ENCODE measurements around the gene SAMD4A.

Gene SAMD4A

DNA sequence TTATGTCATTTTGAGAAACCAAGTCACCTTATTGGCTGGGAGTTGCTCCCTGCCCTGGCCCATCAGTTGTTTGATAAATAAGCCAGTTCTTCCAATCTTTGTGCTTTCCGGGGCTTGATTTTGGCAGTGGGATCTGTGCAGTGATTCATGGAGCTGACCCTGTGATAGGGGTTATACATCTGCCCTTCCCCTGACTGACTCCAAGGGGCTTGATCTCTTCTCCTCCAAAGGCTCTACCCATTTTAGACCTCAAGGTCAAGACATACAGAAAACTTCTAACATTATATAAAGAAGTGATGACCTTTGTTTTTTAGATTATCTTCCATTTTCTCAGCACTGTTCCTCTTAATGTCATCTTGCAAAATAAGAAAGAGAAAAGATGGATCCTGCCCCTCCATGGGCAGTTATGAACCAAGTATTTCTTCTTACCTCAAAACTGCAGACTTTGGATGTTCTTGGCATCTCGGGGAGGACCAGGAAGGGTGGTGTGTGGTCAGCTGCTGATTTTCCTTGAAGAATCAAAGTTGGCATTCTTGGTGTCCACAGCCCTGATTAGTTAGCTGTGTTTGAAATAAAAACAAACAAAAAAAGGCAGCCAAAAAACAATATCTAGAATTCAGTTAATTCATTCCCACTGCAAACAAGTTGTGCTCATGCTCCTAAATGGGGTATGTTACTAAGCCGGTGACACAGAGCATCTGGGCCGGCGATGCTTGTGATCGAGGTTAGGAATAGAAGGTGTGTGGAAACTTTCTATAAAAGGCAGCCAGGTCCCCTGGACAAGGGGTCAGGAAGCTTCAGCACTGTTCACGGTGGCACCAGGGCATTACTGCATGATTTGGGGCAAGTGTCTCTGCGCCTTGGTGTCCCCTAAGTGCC lies 120.2 kb downstream of the SAMD4A start:
- no peak for DNase-seq

- DNase-seq = no peak
These were observed 120.8 kb downstream of the SAMD4A start for GRCh38 chr14:54687750-54688119.

DNA sequence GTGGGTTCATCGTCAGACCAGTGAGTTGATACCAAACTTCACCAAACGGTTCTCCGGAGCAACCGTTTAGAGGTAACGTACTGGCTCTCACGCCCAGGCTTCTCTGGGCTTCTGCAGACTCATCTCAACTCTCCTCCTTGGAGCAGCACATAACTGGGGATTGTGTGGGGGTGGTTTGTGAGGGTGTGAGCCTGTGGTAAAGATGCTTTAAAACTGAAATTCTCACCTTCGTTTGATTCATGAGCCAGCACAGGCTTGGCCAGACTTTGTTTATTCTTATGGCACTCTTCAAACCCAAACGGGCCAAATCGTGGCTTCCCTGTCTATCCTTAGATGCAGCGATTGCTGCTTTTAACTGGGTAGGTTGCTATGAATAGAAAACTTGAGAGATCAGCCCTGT lies 121.3 kb downstream of the SAMD4A start:
- no peak for DNase-seq

DNA sequence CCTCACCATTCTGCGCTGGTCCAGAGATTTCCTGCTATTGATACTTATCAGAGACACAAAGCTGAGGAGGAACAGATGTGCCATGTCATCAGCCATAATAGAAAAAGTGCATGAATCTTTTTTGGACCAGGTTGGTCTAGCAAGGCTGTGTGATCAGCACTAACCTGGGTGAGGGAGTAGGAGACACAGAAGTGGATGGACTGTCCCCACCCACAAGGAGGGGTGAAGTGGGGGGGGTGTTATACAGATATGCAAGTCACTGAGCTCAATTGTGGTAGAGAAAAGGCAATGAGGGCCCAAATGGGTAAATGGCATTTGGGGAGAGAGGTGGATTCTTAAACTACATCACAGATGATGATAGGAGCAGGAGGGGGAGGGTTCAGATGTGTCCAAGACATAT lies 123.0 kb downstream of the SAMD4A start:
- no peak for DNase-seq

- no peak for DNase-seq
These were observed 124.0 kb downstream of the SAMD4A start for GRCh38 chr14:54690887-54691286.

DNA sequence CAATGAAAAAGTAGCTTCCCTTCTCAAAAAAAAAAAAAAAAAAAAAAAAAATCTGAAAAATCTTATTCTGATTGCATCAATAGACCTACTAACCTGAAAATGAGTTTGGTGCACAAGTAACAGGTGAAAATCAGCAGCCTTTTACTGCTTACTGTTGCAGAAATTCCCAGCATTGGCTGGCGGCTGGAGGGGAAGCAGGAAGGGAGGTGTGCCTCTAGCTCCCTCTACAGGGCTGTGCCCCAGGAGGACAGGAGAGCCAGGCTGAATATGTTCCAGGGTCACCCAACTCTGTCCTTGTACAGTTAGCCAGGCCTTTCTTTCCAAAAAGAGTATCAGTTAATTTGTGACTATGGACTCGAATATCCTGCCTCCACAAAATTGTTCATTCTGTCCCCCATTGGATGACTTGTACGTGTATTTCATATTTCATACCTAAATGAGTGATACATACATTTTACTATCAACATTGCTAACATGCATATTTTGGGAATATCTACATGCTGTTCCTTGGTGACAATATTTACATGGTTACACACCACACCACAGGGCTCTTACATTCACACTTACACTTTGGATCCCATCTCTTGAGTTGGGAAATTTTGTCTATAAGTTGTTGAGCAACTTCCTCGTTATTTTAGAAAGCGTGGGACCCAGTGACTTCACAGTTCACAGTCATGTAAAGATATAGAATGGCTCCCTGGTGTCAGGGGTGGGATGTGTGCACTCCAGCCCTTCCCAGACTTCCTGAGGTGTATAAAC lies 124.8 kb downstream of the SAMD4A start:
- DNase-seq = peak; percentile 48

GRCh38 chr14:54692284-54692772 lies 125.4 kb downstream of the SAMD4A start:
- no peak for DNase-seq

DNA sequence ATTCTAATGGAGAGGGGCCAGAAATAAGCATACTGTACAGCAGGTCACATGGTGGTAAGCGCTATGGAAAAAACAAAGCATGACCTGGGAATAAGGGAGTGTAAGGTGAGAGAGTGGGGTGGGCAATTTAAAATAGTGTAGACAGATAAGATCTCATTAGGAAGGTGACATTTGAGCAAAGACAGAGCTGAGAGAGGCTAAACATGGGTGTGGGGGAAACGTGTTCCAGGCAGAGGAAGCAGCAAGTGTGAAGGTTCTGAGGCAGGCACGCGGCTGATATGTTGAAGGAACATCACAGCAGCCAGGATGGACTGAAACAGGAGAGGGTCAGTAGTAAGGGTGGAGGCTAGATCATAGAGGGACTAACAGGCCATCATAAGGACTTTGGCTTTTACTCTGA lies 126.8 kb downstream of the SAMD4A start:
- DNase-seq = no peak

- no peak for DNase-seq
These were observed 128.3 kb downstream of the SAMD4A start for GRCh38 chr14:54695196-54695595.

GRCh38 chr14:54697001-54697400 lies 130.1 kb downstream of the SAMD4A start:
- no peak for DNase-seq

- DNase-seq = no peak
These were observed 130.9 kb downstream of the SAMD4A start for GRCh38 chr14:54697803-54698202.

DNA sequence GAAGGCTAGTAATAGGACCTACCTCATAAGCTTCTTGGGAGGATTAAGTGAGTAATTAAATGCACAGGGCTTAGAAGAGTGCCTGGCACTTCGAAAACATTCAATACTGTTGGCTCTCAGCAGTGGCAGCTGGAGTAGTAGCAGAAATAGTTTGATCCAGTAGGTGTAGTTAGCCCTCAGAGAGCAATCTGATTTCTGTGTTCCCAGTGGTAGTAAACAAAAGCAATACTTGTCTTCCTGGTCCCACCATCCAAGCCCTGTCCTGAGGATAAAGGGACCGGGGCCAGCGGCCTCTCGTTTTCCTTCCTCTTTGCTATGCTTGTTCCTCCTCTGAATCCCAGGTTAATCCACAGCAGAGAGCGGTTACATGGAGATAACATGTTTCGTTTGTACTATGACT lies 131.6 kb downstream of the SAMD4A start:
- no peak for DNase-seq

DNA sequence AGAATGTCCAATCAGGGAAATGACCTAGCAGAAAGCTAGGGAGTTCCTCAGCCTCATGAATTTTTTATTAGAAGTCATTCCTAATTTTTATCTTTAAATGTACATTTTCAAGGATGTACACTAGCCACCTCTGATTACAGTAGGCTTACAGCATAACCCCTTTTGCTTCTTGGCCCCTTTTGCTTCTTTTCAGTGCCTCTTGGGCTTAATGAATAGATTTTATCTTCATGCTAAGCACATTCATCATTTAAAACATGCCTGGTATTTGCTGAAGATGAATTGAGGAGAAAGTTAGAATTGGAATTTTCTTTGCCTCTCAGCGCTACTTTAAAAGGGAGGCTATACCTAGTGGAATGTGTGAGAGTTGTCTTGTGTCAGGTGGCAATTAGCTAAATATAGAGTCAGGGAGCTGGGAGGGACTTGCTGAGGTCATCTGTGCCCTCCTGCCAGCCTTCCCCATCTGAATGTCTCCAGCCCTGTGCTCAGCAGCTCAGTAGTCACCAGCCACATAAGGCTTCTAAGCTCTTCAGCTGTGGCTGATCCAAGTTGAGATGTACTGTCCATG lies 132.1 kb downstream of the SAMD4A start:
- DNase-seq = no peak

- DNase-seq = no peak
These were observed 132.8 kb downstream of the SAMD4A start for GRCh38 chr14:54699735-54700134.

DNA sequence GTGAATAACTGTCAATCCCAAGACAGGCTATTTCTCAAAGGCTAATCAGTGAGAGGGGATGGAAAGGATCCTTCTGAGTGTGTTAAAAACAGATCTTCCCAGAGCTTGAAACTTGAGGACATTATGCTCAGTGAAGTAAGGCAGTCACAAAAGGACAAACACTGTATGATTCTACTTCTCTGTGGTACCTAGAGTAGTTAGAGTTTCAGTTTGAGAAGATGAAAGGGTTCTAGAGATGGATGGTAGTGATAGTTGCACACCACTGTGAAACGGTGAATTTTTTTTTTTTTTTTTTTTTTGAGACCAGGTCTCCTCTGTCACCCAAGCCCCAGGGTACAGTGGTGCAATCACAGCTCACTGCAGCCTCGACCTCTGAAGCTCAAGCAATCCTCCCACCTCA lies 133.8 kb downstream of the SAMD4A start:
- DNase-seq = no peak

DNA sequence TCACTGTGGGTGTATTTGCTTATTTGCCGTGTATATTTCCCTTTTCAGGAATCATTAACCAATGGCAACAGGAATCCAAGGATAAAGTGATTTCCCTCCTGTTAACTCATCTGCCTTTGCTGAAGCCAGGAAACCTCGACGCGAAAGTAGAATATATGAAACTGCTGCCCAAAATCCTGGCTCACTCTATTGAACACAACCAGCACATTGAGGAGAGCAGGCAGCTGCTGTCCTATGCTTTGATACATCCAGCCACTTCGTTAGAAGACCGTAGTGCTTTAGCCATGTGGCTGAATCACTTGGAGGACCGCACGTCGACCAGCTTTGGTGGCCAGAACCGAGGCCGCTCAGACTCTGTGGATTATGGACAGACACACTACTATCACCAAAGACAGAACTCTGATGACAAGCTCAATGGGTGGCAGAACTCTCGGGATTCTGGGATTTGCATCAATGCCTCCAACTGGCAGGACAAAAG lies 135.1 kb downstream of the SAMD4A start:
- no peak for DNase-seq

DNA sequence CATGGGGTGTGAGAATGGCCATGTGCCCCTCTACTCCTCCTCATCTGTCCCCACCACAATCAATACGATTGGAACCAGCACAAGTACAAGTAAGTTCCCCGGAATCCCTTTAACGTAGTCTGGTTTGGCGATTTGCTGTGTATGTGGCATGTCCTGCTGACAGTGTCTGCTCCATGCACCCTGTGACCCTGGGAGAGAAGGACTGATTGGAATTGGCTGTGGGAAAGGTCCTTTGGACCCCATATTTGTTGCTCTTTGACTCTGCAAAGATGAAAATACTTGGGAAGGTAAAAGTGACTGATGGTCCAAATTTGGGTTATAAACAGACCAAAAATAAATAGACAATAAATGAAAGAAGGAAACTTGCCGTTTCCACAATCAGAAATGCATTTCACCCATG lies 135.6 kb downstream of the SAMD4A start:
- DNase-seq = no peak

DNA sequence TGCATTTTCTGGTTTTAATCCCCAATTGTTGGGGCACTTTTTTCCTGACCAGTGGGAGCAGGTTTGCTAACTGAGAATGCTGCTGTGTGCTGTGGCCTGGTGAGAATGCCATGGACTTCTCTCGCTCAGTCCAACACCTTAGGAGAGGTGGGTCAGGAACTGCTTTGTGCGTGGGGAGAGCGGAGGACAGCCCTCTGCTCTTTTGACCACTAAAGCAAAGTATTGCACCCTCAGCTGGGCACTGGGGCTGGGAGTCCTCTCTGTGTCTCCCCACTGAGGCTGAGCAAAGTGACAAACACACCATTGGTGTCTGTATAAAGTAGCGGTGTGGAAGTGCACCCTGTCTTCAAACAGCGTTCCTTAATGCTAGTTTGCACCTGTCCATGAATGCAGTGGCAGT lies 136.2 kb downstream of the SAMD4A start:
- DNase-seq = no peak

GRCh38 chr14:54703724-54704123 lies 136.8 kb downstream of the SAMD4A start:
- no peak for DNase-seq

- no peak for DNase-seq
These were observed 137.8 kb downstream of the SAMD4A start for GRCh38 chr14:54704768-54705167.

DNA sequence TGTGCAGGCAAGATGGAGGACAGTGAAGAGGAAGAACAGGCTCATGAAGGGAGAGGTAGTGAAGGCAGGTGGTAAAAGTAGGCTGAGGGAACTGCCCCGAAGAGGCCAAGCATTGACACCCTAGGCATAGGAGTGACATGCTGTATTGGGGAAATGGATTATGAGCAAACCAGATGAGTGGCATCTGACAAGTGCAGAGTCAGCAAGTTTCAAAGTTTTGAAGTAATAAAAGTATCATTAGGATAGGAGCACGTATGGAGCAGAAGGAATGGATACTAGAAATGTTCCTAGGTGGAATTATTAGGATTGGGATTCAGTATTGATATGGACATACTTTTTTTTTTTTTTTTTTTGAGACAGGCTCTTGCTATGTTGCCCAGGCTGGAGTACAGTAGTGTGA lies 139.8 kb downstream of the SAMD4A start:
- no peak for DNase-seq

- DNase-seq = no peak
These were observed 141.2 kb downstream of the SAMD4A start for GRCh38 chr14:54708161-54708560.

GRCh38 chr14:54708982-54709381 lies 142.1 kb downstream of the SAMD4A start:
- no peak for DNase-seq

GRCh38 chr14:54709444-54709843 lies 142.5 kb downstream of the SAMD4A start:
- DNase-seq = no peak

All from OCI-M1 (cell line).